Measurements from ENCODE around the gene SLC38A10. TPM values are rescaled to one million over a fixed set of nuclear protein-coding genes. Genes with fewer than 3 reads are reported as not detected.

The SLC38A10 gene
- total RNA-seq, 1 experiment from 2014 or later, result 121 TPM

GRCh38 chr17:81250286-81251093 is 44.6 kb downstream of the SLC38A10 start:
- no peak for TF ChIP-seq CTCF (IDR thresholded peaks at IDR 0.05; ENCODE audit: unreplicated experiment)
- CTCF ChIA-PET, result interaction anchor here (0.9 kb wide), 1 partner anchor 23 kb away, joined by 7 read pairs; no protein-coding TSS in a partner anchor
- H3K4me1 Mint-ChIP-seq (ENCODE audit: low read depth, unreplicated experiment), result no peaks in the 10 kb centered on the region

GRCh38 chr17:81249223-81250040 is 45.7 kb downstream of the SLC38A10 start:
- H3K4me1 Mint-ChIP-seq (ENCODE audit: low read depth, unreplicated experiment), result no peaks in the 10 kb centered on the region
- no peak overlapping the region for H3K4me3 Mint-ChIP-seq (ENCODE audit: low read depth, unreplicated experiment)
- BruUV-seq (replicated peaks), result no TSS peak
- H3K36me3 Mint-ChIP-seq (ENCODE audit: insufficient read depth, unreplicated experiment), result peaks cover 84% of the 10 kb centered on the region
- DNase-seq, result no peak
- intact Hi-C loops (cut with micrococcal nuclease; ENCODE audit: unreplicated experiment), result loop anchor here (5.0 kb wide), 1 partner anchor 233 kb away; no protein-coding TSS in a partner anchor
- H3K9me3 Mint-ChIP-seq (ENCODE audit: low read depth, unreplicated experiment), result no peaks in the 10 kb centered on the region
- CTCF ChIA-PET, result interaction anchor here (0.9 kb wide), 1 partner anchor 22 kb away, joined by 7 read pairs; no protein-coding TSS in a partner anchor
- H3K27me3 Mint-ChIP-seq (ENCODE audit: unreplicated experiment), result no peaks in the 10 kb centered on the region
- no peak for TF ChIP-seq CTCF (IDR thresholded peaks at IDR 0.05; ENCODE audit: unreplicated experiment)
- H3K27ac Mint-ChIP-seq (ENCODE audit: unreplicated experiment), result no peak overlapping the region

More at GRCh38 chr17:81250286-81251093, 44.6 kb downstream of the SLC38A10 start:
- peaks cover 84% of the 10 kb centered on the region for H3K36me3 Mint-ChIP-seq (ENCODE audit: insufficient read depth, unreplicated experiment)
- intact Hi-C loops (cut with micrococcal nuclease; ENCODE audit: unreplicated experiment), result loop anchor here (5.0 kb wide), 1 partner anchor 232 kb away; no protein-coding TSS in a partner anchor
- no peak overlapping the region for H3K4me3 Mint-ChIP-seq (ENCODE audit: low read depth, unreplicated experiment)
- no peak for DNase-seq
- H3K27ac Mint-ChIP-seq (ENCODE audit: unreplicated experiment), result no peak overlapping the region
- BruUV-seq (replicated peaks), result no TSS peak
- H3K9me3 Mint-ChIP-seq (ENCODE audit: low read depth, unreplicated experiment), result no peaks in the 10 kb centered on the region
- no peaks in the 10 kb centered on the region for H3K27me3 Mint-ChIP-seq (ENCODE audit: unreplicated experiment)

- intact Hi-C loops (cut with micrococcal nuclease; ENCODE audit: unreplicated experiment), result no loop called here
- Mint-ChIP-seq H3K27ac (ENCODE audit: unreplicated experiment) (no peak overlapping the region), H3K4me3 (ENCODE audit: low read depth, unreplicated experiment) (no peak overlapping the region), H3K27me3 (ENCODE audit: unreplicated experiment) (no peaks in the 10 kb centered on the region), H3K9me3 (ENCODE audit: low read depth, unreplicated experiment) (no peaks in the 10 kb centered on the region), H3K4me1 (ENCODE audit: low read depth, unreplicated experiment) (no peaks in the 10 kb centered on the region), H3K36me3 (ENCODE audit: insufficient read depth, unreplicated experiment) (peaks cover 82% of the 10 kb centered on the region)
- DNase-seq, result no peak
- no TSS peak for BruUV-seq (replicated peaks)
- CTCF ChIA-PET, result no interaction called here
- TF ChIP-seq CTCF (IDR thresholded peaks at IDR 0.05; ENCODE audit: unreplicated experiment), result no peak
Measured at GRCh38 chr17:81248649-81249048, 46.5 kb downstream of the SLC38A10 start.

- BruUV-seq (replicated peaks), result no TSS peak
- CTCF ChIA-PET, result no interaction called here
- H3K27me3 Mint-ChIP-seq (ENCODE audit: unreplicated experiment), result no peaks in the 10 kb centered on the region
Measured at GRCh38 chr17:81247339-81247990, 47.6 kb downstream of the SLC38A10 start.

More at GRCh38 chr17:81247339-81247990, 47.6 kb downstream of the SLC38A10 start:
- TF ChIP-seq CTCF (IDR thresholded peaks at IDR 0.05; ENCODE audit: unreplicated experiment), result no peak
- no peaks in the 10 kb centered on the region for H3K9me3 Mint-ChIP-seq (ENCODE audit: low read depth, unreplicated experiment)
- intact Hi-C loops (cut with micrococcal nuclease; ENCODE audit: unreplicated experiment), result no loop called here
- no peak overlapping the region for H3K4me3 Mint-ChIP-seq (ENCODE audit: low read depth, unreplicated experiment)
- no peak overlapping the region for H3K27ac Mint-ChIP-seq (ENCODE audit: unreplicated experiment)
- peaks cover under 1% of the 10 kb centered on the region for H3K4me1 Mint-ChIP-seq (ENCODE audit: low read depth, unreplicated experiment)
- H3K36me3 Mint-ChIP-seq (ENCODE audit: insufficient read depth, unreplicated experiment), result peaks cover 83% of the 10 kb centered on the region
- no peak for DNase-seq

All from Calu3 (cell line).